BJ (cell line): ENCODE results near the gene DNAJA1. TPM values are rescaled to one million over a fixed set of nuclear protein-coding genes. Genes with fewer than 3 reads are reported as not detected.

Experiments used
- CTCF ChIA-PET: fragments of 350-600 bp; formaldehyde crosslinking; extraction: SDS; loops from one replicate; lab custom pipeline; 2021; ENCODE audit warnings: antibody characterized with exemption, inconsistent platforms; lab: Yijun Ruan, JAX
- POLR2A ChIA-PET: fragments of 300-600 bp; sonication (Branson Sonifier 250); formaldehyde crosslinking; extraction: SDS; loops from one replicate; lab custom pipeline; 2021; ENCODE audit warnings: antibody characterized with exemption; lab: Charles Lee
- DNase-seq: peaks from one replicate; pipeline ENCODE4 v3.0.0-alpha.2; 2011; ENCODE audit warnings: low read depth
- H3K27me3 ChIP-seq: 2 replicates; pipeline ENCODE4 v1.6.0; 2011; ENCODE audit warnings: low read length; ENCODE audit not compliant: control insufficient read depth, insufficient read depth
- H3K36me3 ChIP-seq: 2 replicates; pipeline ENCODE4 v1.5.1; 2011; ENCODE audit warnings: low read length; ENCODE audit not compliant: control insufficient read depth, insufficient read depth
- H3K4me3 ChIP-seq: 2 replicates; pipeline ENCODE4 v1.5.1; 2011; ENCODE audit warnings: low read depth, mild to moderate bottlenecking, control low read depth, low read length
- polyA plus RNA-seq: library from polyadenylated mRNA; depleted of rRNA; stranded (reverse); fragments of >200 nt; gene quantifications from 2 replicates; pipeline ENCODE4 v1.2.3, GENCODE V29; 2011
- TF ChIP-seq, protein P1 (sequence below): IDR thresholded peaks from 2 replicates; pipeline ENCODE4 v1.5.1; 2011; ENCODE audit warnings: low read depth, mild to moderate bottlenecking, control low read depth, inconsistent platforms, low read length, moderate library complexity; ENCODE audit not compliant: insufficient read depth

DNAJA1 gene
- polyA plus RNA-seq, 1 experiment = 49.7 TPM

DNA sequence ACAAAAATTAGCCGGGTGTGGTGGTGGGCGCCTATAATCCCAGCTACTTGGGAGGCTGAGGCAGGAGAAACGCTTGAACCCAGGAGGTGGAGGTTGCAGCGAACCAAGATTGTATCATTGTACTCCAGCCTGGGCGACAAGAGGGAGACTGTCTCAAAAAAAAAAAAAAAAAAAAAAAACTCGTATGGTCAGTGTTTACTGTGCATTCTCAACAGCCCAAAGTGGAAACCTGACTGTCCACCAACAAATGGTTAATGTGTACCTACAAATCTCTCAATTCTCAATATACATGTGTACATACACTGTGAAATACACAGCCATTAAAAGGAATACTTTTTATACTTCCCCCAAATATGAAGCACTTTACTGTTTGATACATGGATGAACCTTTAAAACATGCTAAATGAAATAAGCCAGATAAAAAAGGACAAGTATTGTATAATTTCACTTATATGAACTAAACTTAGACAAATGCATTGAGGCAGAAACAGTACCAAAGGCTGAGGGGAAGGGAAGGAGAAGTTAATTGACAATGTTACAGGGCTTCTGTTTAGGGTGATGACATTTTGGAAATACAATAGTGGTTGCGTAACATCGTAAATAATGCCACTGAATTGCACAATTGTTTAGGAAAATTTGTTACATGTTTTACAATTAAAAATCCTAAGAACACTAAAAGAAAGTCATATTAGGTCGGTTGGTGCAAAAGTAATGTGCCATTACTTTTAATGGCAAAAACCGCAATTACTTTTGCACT is 16.5 kb downstream of the DNAJA1 start:
- POLR2A ChIA-PET = no interaction called here
- Histone ChIP-seq H3K36me3 (peaks cover 12% of the 10 kb centered on the region), H3K4me3 (no peak overlapping the region), H3K27me3 (no peaks in the 10 kb centered on the region)
- TF ChIP-seq, protein P1, sequence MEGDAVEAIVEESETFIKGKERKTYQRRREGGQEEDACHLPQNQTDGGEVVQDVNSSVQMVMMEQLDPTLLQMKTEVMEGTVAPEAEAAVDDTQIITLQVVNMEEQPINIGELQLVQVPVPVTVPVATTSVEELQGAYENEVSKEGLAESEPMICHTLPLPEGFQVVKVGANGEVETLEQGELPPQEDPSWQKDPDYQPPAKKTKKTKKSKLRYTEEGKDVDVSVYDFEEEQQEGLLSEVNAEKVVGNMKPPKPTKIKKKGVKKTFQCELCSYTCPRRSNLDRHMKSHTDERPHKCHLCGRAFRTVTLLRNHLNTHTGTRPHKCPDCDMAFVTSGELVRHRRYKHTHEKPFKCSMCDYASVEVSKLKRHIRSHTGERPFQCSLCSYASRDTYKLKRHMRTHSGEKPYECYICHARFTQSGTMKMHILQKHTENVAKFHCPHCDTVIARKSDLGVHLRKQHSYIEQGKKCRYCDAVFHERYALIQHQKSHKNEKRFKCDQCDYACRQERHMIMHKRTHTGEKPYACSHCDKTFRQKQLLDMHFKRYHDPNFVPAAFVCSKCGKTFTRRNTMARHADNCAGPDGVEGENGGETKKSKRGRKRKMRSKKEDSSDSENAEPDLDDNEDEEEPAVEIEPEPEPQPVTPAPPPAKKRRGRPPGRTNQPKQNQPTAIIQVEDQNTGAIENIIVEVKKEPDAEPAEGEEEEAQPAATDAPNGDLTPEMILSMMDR = no peak
- no peak for DNase-seq
- CTCF ChIA-PET = no interaction called here

DNA sequence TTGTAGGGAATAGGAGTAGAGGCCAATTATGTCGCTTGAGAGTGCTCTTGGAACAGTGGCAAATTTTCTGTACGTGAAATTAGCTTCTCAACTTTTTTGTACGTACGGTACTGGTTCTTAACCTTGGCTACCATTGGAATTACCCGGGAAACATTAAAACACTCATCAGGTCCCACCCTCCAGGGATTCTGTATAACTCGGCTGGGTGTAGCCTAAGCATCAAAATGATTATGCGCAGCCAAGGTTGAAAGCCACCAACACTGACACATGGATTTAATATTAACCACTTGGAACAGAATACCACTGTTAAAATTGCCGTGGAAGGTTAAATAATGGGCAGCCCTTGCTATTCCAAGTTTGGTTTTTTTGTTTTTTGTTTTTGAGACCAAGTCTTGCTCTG is 17.4 kb downstream of the DNAJA1 start:
- Histone ChIP-seq H3K4me3 (no peak overlapping the region), H3K36me3 (peaks cover 9% of the 10 kb centered on the region), H3K27me3 (no peaks in the 10 kb centered on the region)
- DNase-seq = no peak
- TF ChIP-seq, protein P1 = no peak
- ChIA-PET POLR2A (no interaction called here), CTCF (no interaction called here)

DNA sequence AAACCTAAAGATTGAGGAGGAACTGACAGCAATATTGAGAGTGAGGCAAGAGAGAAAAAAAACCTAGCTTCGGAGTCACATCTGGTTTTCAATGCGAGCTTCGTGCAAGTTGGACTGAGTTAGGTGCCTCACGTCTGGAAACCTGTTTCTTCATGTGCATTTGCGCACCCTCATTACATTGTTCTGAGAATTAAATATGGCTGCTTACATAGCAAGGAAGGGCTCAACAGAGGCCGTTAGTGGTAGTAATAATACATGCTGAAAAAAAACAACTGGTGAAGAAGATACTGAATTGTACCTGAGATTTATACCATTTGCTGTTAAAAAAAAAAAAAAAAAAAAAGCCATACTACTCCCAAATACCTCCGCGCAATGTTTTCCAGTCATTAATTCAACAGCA is 18.6 kb downstream of the DNAJA1 start:
- no peak for DNase-seq
- Histone ChIP-seq H3K36me3 (peaks cover 6% of the 10 kb centered on the region), H3K4me3 (peak overlapping the region; percentile 64), H3K27me3 (no peaks in the 10 kb centered on the region)
- CTCF ChIA-PET = no interaction called here
- POLR2A ChIA-PET = interaction anchor here (0.6 kb wide), 1 partner anchor 26 kb away, joined by 4 read pairs; no protein-coding TSS in a partner anchor
- TF ChIP-seq, protein P1 = no peak

DNA sequence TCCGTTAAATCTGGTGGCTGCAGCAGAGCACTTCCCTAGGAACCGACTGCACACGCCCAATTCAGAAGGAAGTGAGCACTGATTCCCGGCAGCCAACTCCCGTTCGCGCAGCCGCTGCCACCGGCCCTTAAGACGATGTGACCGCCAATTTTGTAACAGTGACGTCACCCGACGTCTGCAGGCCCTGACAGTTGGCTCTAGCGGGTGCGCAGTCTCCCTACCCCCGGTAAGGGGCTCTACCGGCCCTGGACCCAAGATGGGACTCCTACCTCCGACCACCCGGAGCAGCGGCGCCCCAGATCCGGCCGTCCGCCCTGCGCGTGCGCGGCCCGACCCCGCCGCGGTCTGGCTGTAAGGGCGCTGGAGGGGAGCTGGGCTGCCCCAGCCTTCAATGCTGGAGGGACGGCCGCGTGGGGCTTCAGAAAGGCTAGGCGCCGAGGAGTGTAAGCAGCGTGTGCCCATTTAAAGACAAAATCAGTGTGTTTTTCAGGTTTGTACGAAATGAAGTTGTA is 19.1 kb downstream of the DNAJA1 start:
- TF ChIP-seq, protein P1 = no peak
- peaks cover 3% of the 10 kb centered on the region for H3K36me3 ChIP-seq
- peak; percentile 65 for DNase-seq
- H3K27me3 ChIP-seq = no peaks in the 10 kb centered on the region
- peak overlapping the region; percentile 64 for H3K4me3 ChIP-seq
- CTCF ChIA-PET = interaction anchor here (0.6 to 1.6 kb wide), 4 partner anchors 10 to 371 kb away, joined by 3 read pairs; no protein-coding TSS in a partner anchor
- POLR2A ChIA-PET = interaction anchor here (0.6 kb wide), 1 partner anchor 26 kb away, joined by 4 read pairs; no protein-coding TSS in a partner anchor

DNA sequence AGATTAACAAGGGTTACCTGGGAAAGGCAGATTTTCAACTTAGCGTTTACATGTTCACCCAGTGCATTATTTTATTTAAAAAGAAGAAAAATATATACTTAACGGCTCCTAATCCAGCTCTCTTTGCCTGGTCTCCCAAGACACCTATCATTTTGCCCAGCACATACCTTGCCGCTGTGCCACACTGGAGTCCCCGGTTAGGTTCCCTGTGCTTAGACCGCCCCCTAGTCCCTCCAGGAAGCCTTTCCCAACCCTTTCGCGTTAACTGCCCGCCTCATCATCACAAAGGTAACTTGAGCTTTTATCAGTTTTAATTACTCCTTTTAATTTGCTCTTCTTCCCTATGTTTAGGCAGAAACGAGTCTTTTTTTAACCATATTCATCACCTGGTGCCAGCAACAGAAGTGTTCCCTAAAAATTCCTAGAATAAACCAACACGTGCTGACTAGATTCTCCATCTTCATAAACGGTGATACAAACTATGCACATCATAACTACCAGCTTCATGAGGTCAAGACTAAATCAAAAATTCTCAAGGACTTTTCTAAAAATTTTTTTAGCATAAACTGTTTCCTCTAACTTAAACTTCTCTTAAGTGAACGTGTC is 19.7 kb downstream of the DNAJA1 start:
- CTCF ChIA-PET = interaction anchor here (1.1 to 1.6 kb wide), 3 partner anchors 10 to 18 kb away, joined by 3 read pairs; no protein-coding TSS in a partner anchor
- POLR2A ChIA-PET = no interaction called here
- TF ChIP-seq, protein P1 = peak; percentile 27; the same call in 1 of the 2 replicates
- no peak for DNase-seq
- peak overlapping the region; percentile 64 for H3K4me3 ChIP-seq
- no peaks in the 10 kb centered on the region for H3K27me3 ChIP-seq
- peaks cover 3% of the 10 kb centered on the region for H3K36me3 ChIP-seq
